ENCODE data around the gene ADAP1.

- TF ChIP-seq CTCF (conservative IDR thresholded peaks at IDR 0.05; ENCODE audit: low read depth, low read length) = no peak
- no peak for TF ChIP-seq EZH2 (IDR thresholded peaks at IDR 0.05; ENCODE audit: borderline replicate concordance, low read depth, low read length, poor library complexity, severe bottlenecking)
Observed at GRCh38 chr7:931871-932650, 22.4 kb downstream of the ADAP1 start.

All from A673 (cell line).